GM12873 (cell line): ENCODE measurements around the gene ADGRE2.
"Not testable (repeated sequence)": the region's sequence is repeated elsewhere in the genome, so short reads cannot be mapped to it uniquely, and the experiment has no call there.

Source experiments
- CTCF ChIP-seq: IDR thresholded peaks from 2 replicates; pipeline ENCODE4 v1.5.1; 2012; ENCODE audit warnings: low read depth, mild to moderate bottlenecking, moderate library complexity, low read length, control low read depth; ENCODE audit not compliant: insufficient read depth; ENCODE audit errors: missing control alignments

ADGRE2 gene

GRCh38 chr19:14778110-14778845, at the start of gene ADGRE2:
Gene ADGRE2 (minus strand): TSS chr19:14778560. CDS start chr19:14776756, 1,804 bp downstream.
- not testable (repeated sequence) for TF ChIP-seq CTCF

DNA sequence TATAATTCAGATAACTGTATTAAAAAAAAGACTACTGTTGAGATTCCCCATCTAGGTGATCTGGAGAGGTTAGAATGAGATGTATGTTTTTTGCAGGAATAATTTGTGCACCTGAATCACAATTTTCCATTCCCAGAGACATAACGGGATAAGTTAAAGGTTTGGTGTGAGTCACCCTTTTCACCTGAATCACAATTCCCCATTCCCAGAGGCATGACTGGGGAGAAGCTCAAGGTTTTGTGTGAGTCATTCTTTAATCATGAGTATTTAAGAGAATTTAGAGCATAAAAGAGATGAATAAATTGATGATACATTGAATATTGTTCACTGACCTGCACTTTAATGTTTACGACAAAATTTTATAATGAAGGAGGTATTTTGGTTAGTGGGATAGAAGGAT, 47.6 kb upstream of the ADGRE2 start:
- TF ChIP-seq CTCF: no peak

DNA sequence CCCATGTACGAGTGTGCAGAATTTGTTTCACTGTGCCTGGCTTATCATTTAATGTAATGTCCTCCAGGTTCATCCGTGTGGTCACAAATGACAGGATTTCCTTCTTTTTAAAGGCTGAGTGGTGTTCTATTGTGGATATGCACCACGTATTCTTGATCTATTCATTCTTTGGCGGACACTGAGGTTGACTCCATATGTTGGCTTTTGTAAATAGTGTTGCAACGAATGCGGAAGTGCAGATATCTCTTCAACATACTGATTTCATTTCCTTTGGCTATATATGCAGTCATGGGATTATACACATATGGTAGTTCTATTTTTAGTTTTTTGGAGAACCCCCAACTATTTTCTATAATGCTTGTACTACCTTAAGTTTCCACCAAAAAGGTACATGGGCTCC, 43.6 kb upstream of the ADGRE2 start:
- no peak for TF ChIP-seq CTCF

GRCh38 chr19:14818588-14818987, 40.2 kb upstream of the ADGRE2 start:
- no peak for TF ChIP-seq CTCF

GRCh38 chr19:14817052-14817451, 38.7 kb upstream of the ADGRE2 start:
- TF ChIP-seq CTCF: no peak

DNA sequence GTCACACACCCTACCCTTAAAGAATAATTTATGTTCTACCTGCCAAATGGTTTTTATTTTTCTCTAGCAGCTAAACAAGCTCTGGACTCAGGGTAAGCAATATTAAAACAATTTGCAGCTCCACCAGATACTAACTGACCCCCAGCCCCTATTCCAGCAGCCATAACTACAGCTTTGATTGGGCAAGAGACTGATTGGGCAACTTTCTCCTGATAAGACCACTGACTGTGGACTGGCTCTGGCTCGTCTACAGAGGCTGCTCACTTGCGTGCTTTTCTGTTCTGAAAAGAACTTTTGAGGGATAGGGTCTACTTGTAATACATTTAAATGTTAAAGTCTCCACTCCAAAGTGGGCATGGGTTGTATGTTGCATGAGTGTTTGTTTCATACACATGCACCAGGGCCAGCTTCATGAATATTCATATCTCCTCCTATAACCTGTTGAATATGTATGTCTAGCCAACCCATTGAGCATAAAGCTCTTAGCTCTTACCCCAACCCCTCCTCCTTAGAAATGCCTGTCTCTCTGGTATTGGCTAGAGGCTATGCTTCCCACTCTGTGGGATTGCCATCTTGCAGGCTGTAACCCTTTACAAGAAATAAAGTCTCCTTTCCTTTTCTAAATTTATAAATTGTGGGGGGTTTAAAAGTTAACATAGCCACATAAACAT, 36.8 kb upstream of the ADGRE2 start:
- no peak for TF ChIP-seq CTCF

GRCh38 chr19:14809272-14810057, 31.1 kb upstream of the ADGRE2 start:
- TF ChIP-seq CTCF: no peak
